ENCODE results near the gene TENM4. TPM values are rescaled to one million over a fixed set of nuclear protein-coding genes. Genes with fewer than 3 reads are reported as not detected.

Gene TENM4
- total and polyA plus RNA-seq, 10 of the 15 experiments (the other 5 are each of a cell fraction or from before 2014, with no cell fraction given) = 0.03 to 0.12 (median 0.06) TPM; not detected in 7

GRCh38 chr11:78688460-78688859 is 752.4 kb downstream of the TENM4 start:
- Histone ChIP-seq H3K4me1 (ENCODE audit: control insufficient read depth, insufficient read depth, low read length) (no peaks in the 10 kb centered on the region), H3K79me2 (ENCODE audit: control insufficient read depth, insufficient read depth, low read length) (no peaks in the 10 kb centered on the region), H3K27ac (ENCODE audit: control insufficient read depth, insufficient read depth) (no peak overlapping the region), H3K9me3 (replicated peaks; ENCODE audit: control insufficient read depth, insufficient read depth, low read length) (no peaks in the 10 kb centered on the region), H3K9ac (ENCODE audit: control insufficient read depth, insufficient read depth, low read length) (no peak overlapping the region), H2AFZ (ENCODE audit: control insufficient read depth, low read depth, low read length) (no peak overlapping the region), H4K20me1 (ENCODE audit: control insufficient read depth, insufficient read depth) (no peaks in the 10 kb centered on the region), H3K4me3 (no peak overlapping the region), H3K36me3 (ENCODE audit: control insufficient read depth in 2 of 2, insufficient read depth in 2 of 2, low read length in 1 of 2) (no peaks in the 10 kb centered on the region), H3K27me3 (replicated peaks in 1 of 2; ENCODE audit: control insufficient read depth in 2 of 2, insufficient read depth in 2 of 2, low read length in 1 of 2) (no peaks in the 10 kb centered on the region; a peak in 1 of 4 replicates), H3K4me2 (ENCODE audit: control insufficient read depth, insufficient read depth) (no peak overlapping the region)
- ATAC-seq (no peak), FAIRE-seq (no peak), DNase-seq (ENCODE audit: low read depth, low spot score) (no peak)
- ChIA-PET CTCF (interaction anchor here (1.0 to 1.5 kb wide), 2 partner anchors 27 to 43 kb away, joined by 3 to 8 read pairs; no protein-coding TSS in a partner anchor), RAD21 (ENCODE audit: unreplicated experiment) (no interaction called here), POLR2A (no interaction called here), SMC1A (ENCODE audit: uncharacterized antibody, unreplicated experiment) (no interaction called here)
- 0% methylated on average over 1 of the region's 1 CpG for WGBS (ENCODE audit: insufficient coverage, insufficient replicate concordance, low lambda C conversion rate, missing lambda C conversion rate)
- intact Hi-C loops (cut with micrococcal nuclease; ENCODE audit: unreplicated experiment) = no loop called here
- TF ChIP-seq GATAD2B (conservative IDR thresholded peaks at IDR 0.05; ENCODE audit: low read depth) (no peak), CHD2 (IDR thresholded peaks at IDR 0.05; ENCODE audit: borderline replicate concordance, low read depth, low read length) (no peak), PML (IDR thresholded peaks at IDR 0.05; ENCODE audit: low read length) (no peak), JUNB (IDR thresholded peaks at IDR 0.05) (no peak), SMC3 (IDR thresholded peaks at IDR 0.05; ENCODE audit: borderline replicate concordance, low read length) (no peak)
- TF ChIP-seq, protein P1, sequence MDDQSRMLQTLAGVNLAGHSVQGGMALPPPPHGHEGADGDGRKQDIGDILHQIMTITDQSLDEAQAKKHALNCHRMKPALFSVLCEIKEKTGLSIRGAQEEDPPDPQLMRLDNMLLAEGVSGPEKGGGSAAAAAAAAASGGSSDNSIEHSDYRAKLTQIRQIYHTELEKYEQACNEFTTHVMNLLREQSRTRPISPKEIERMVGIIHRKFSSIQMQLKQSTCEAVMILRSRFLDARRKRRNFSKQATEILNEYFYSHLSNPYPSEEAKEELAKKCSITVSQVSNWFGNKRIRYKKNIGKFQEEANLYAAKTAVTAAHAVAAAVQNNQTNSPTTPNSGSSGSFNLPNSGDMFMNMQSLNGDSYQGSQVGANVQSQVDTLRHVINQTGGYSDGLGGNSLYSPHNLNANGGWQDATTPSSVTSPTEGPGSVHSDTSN (IDR thresholded peaks at IDR 0.05; ENCODE audit: insufficient replicate concordance, low read depth, low read length) = no peak
- TF ChIP-seq, protein P2, sequence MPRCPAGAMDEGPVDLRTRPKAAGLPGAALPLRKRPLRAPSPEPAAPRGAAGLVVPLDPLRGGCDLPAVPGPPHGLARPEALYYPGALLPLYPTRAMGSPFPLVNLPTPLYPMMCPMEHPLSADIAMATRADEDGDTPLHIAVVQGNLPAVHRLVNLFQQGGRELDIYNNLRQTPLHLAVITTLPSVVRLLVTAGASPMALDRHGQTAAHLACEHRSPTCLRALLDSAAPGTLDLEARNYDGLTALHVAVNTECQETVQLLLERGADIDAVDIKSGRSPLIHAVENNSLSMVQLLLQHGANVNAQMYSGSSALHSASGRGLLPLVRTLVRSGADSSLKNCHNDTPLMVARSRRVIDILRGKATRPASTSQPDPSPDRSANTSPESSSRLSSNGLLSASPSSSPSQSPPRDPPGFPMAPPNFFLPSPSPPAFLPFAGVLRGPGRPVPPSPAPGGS (IDR thresholded peaks at IDR 0.05; ENCODE audit: borderline replicate concordance, insufficient read depth, low read depth, low read length, poor library complexity, severe bottlenecking) = no peak
- in situ Hi-C loops (cut with MboI) = no loop called here
- BruUV-seq (replicated peaks) = no TSS peak
